HEK293 (cell line): ENCODE data around the gene PIK3R5.

Experiments
- CTCF ChIA-PET: fragments of 350-600 bp; formaldehyde crosslinking; extraction: SDS; loops from one replicate; lab custom pipeline; 2021; ENCODE audit warnings: antibody characterized with exemption; lab: Yijun Ruan, JAX
- POLR2A ChIA-PET: fragments of 300-600 bp; formaldehyde crosslinking; extraction: SDS; loops from one replicate; lab custom pipeline; 2020; ENCODE audit warnings: antibody characterized with exemption, inconsistent platforms; lab: Yijun Ruan, JAX
- H3K27ac ChIP-seq: fragments of 200-500 bp; sonication (Bioruptor generic); 2 replicates; pipeline ENCODE4 v1.5.1; 2014; ENCODE audit warnings: low read depth, low read length, control low read depth, inconsistent platforms; ENCODE audit errors: extremely low read depth
- H3K36me3 ChIP-seq, 2 experiments: fragments of 200-500 bp in 1 of 2; sonication (Bioruptor generic) in 1 of 2; 1 replicate in 1 of 2; 2 replicates in 1 of 2; pipeline ENCODE4 v1.5.1; 2014 to 2017; ENCODE audit warnings: inconsistent platforms in 2 of 2, low read length in 2 of 2; ENCODE audit not compliant: control insufficient read depth in 2 of 2, insufficient read depth in 1 of 2
- H3K4me1 ChIP-seq: fragments of 200-500 bp; sonication (Bioruptor generic); 2 replicates; pipeline ENCODE4 v1.5.1; 2014; ENCODE audit warnings: mild to moderate bottlenecking, low read length, inconsistent platforms; ENCODE audit not compliant: control insufficient read depth, insufficient read depth
- H3K4me3 ChIP-seq: 2 replicates; pipeline ENCODE4 v1.5.1; 2011; ENCODE audit warnings: low read depth, mild to moderate bottlenecking, control low read depth, low read length, moderate library complexity
- H3K9me3 ChIP-seq: fragments of 200-500 bp; sonication (Bioruptor generic); 2 replicates; pipeline ENCODE4 v1.5.1; 2014; ENCODE audit warnings: low read depth, low read length, inconsistent platforms; ENCODE audit not compliant: control insufficient read depth, insufficient read depth
- GFI1B ChIP-seq: fragments of 450-650 bp; formaldehyde crosslinking; IDR thresholded peaks from 2 replicates; pipeline ENCODE4 v1.5.1; 2016; ENCODE audit warnings: missing biosample characterization, missing genetic modification characterization
- GLI4 ChIP-seq: fragments of 450-650 bp; formaldehyde crosslinking; IDR thresholded peaks from 2 replicates; pipeline ENCODE4 v1.5.1; 2016; ENCODE audit warnings: missing biosample characterization, missing genetic modification characterization
- IKZF3 ChIP-seq: fragments of 450-650 bp; IDR thresholded peaks from 2 replicates; pipeline ENCODE4 v1.5.0; 2018; ENCODE audit warnings: missing biosample characterization, mild to moderate bottlenecking, missing genetic modification characterization, moderate library complexity
- OVOL3 ChIP-seq: fragments of 450-650 bp; formaldehyde crosslinking; IDR thresholded peaks from 2 replicates; pipeline ENCODE4 v1.5.1; 2016; ENCODE audit warnings: missing biosample characterization, missing genetic modification characterization
- RBAK ChIP-seq: fragments of 450-650 bp; formaldehyde crosslinking; IDR thresholded peaks from 2 replicates; pipeline ENCODE4 v1.5.1; 2016; ENCODE audit warnings: missing biosample characterization, missing genetic modification characterization
- REPIN1 ChIP-seq: fragments of 450-650 bp; formaldehyde crosslinking; IDR thresholded peaks from 2 replicates; pipeline ENCODE4 v1.5.1; 2017; ENCODE audit warnings: missing biosample characterization, missing genetic modification characterization, low read depth
- SETDB1 ChIP-seq: IDR thresholded peaks from one replicate; pipeline ENCODE4 v1.6.1; 2017; ENCODE audit warnings: mild to moderate bottlenecking, low read length, moderate library complexity, mixed read lengths; ENCODE audit not compliant: insufficient read length
- SP2 ChIP-seq: fragments of 450-650 bp; formaldehyde crosslinking; IDR thresholded peaks from 2 replicates; pipeline ENCODE4 v1.5.1; 2016; ENCODE audit warnings: missing biosample characterization, missing genetic modification characterization
- SP7 ChIP-seq: fragments of 450-650 bp; formaldehyde crosslinking; IDR thresholded peaks from 2 replicates; pipeline ENCODE4 v1.5.1; 2016; ENCODE audit warnings: missing biosample characterization, missing genetic modification characterization
- WT1 ChIP-seq: fragments of 450-650 bp; formaldehyde crosslinking; IDR thresholded peaks from 2 replicates; pipeline ENCODE4 v1.5.1; 2016; ENCODE audit warnings: missing biosample characterization, missing genetic modification characterization
- ZBTB7A ChIP-seq: fragments of 450-650 bp; formaldehyde crosslinking; IDR thresholded peaks from 2 replicates; pipeline ENCODE4 v1.5.1; 2016; ENCODE audit warnings: low read depth, missing biosample characterization, missing genetic modification characterization
- ZFP3 ChIP-seq: fragments of 450-650 bp; formaldehyde crosslinking; IDR thresholded peaks from 2 replicates; pipeline ENCODE4 v1.5.1; 2016; ENCODE audit warnings: low read depth, missing biosample characterization, missing genetic modification characterization
- ZNF10 ChIP-seq: fragments of 450-650 bp; formaldehyde crosslinking; IDR thresholded peaks from 2 replicates; pipeline ENCODE4 v1.5.1; 2017; ENCODE audit warnings: missing biosample characterization, missing genetic modification characterization
- ZNF133 ChIP-seq: fragments of 450-650 bp; formaldehyde crosslinking; IDR thresholded peaks from 2 replicates; pipeline ENCODE4 v1.5.1; 2016; ENCODE audit warnings: missing biosample characterization, missing genetic modification characterization
- ZNF16 ChIP-seq: fragments of 450-650 bp; formaldehyde crosslinking; IDR thresholded peaks from 2 replicates; pipeline ENCODE4 v1.5.1; 2016; ENCODE audit warnings: low read depth, missing biosample characterization, missing genetic modification characterization
- ZNF24 ChIP-seq: fragments of 450-650 bp; formaldehyde crosslinking; IDR thresholded peaks from 2 replicates; pipeline ENCODE4 v1.5.1; 2016; ENCODE audit warnings: missing biosample characterization, missing genetic modification characterization
- ZNF274 ChIP-seq, 2 experiments: fragments of 200-500 bp in 1 of 2; fragments of 450-650 bp in 1 of 2; sonication (Bioruptor generic) in 1 of 2; formaldehyde crosslinking in 1 of 2; IDR thresholded peaks; 2 replicates each; pipeline versions ENCODE4 v1.5.1 to v1.6.1; 2014 to 2016; ENCODE audit warnings: borderline replicate concordance in 1 of 2, inconsistent platforms in 1 of 2, low read length in 1 of 2, missing biosample characterization in 1 of 2, missing genetic modification characterization in 1 of 2
- ZNF311 ChIP-seq: fragments of 450-650 bp; formaldehyde crosslinking; IDR thresholded peaks from 2 replicates; pipeline ENCODE4 v1.5.1; 2017; ENCODE audit warnings: missing biosample characterization, missing genetic modification characterization, borderline replicate concordance
- ZNF366 ChIP-seq: fragments of 450-650 bp; formaldehyde crosslinking; conservative IDR thresholded peaks from 2 replicates; pipeline ENCODE4 v1.5.1; 2016; ENCODE audit warnings: missing biosample characterization, missing genetic modification characterization
- ZNF391 ChIP-seq: fragments of 450-650 bp; formaldehyde crosslinking; IDR thresholded peaks from 2 replicates; pipeline ENCODE4 v1.5.1; 2016; ENCODE audit warnings: low read depth, missing biosample characterization, missing genetic modification characterization, borderline replicate concordance
- ZNF521 ChIP-seq: fragments of 450-650 bp; formaldehyde crosslinking; IDR thresholded peaks from 2 replicates; pipeline ENCODE4 v1.5.1; 2017; ENCODE audit warnings: missing biosample characterization, mild to moderate bottlenecking, missing genetic modification characterization
- ZNF530 ChIP-seq: fragments of 450-650 bp; formaldehyde crosslinking; IDR thresholded peaks from 2 replicates; pipeline ENCODE4 v1.5.1; 2016; ENCODE audit warnings: low read depth, missing biosample characterization, missing genetic modification characterization
- ZNF544 ChIP-seq: fragments of 450-650 bp; formaldehyde crosslinking; IDR thresholded peaks from 2 replicates; pipeline ENCODE4 v1.5.0; 2017; ENCODE audit warnings: missing biosample characterization, missing genetic modification characterization
- ZNF548 ChIP-seq: fragments of 450-650 bp; formaldehyde crosslinking; IDR thresholded peaks from 2 replicates; pipeline ENCODE4 v1.5.1; 2016; ENCODE audit warnings: missing biosample characterization, missing genetic modification characterization
- ZNF624 ChIP-seq: fragments of 450-650 bp; formaldehyde crosslinking; IDR thresholded peaks from 2 replicates; pipeline ENCODE4 v1.5.1; 2017; ENCODE audit warnings: missing biosample characterization, missing genetic modification characterization
- ZNF768 ChIP-seq: fragments of 450-650 bp; formaldehyde crosslinking; IDR thresholded peaks from 2 replicates; pipeline ENCODE4 v1.5.1; 2018; ENCODE audit warnings: missing biosample characterization, mild to moderate bottlenecking, missing genetic modification characterization
- TF ChIP-seq, protein P1 (sequence below): fragments of 450-650 bp; formaldehyde crosslinking; IDR thresholded peaks from 2 replicates; pipeline ENCODE4 v1.5.1; 2016; ENCODE audit warnings: missing biosample characterization, missing genetic modification characterization
- TF ChIP-seq, protein P2 (sequence below): fragments of 450-650 bp; formaldehyde crosslinking; IDR thresholded peaks from 2 replicates; pipeline ENCODE4 v1.5.1; 2016; ENCODE audit warnings: missing biosample characterization, missing genetic modification characterization, low read depth

Gene PIK3R5

DNA sequence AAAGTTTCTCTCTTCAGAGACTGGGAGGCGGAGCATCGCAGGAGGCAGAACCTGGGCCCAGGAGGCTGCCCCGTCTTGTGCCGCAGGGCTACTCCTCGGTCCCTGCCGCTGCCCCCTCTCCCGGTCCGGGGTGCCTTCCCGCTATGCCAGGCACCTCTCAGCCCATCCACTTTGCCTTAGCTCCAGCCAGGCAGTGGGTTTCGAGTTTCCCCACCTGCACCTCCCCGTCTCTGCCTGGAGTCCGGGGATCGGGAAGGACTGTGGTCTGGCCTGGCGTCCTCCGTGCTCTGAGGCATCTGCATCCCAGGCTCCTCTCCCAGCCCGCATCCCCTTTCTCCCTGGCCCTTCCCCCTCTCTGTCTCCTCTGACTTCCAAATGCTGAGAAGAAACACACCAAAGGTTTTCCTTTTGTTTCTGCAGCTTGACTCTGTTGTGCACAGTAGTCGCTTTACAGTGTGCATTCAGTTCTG is 71.3 kb downstream of the PIK3R5 start (continued):
- TF ChIP-seq ZNF24, result no peak
- TF ChIP-seq ZNF391 (tag by site-specific recombination), result no peak
- no peak for TF ChIP-seq ZNF311 (tag by site-specific recombination)

DNA sequence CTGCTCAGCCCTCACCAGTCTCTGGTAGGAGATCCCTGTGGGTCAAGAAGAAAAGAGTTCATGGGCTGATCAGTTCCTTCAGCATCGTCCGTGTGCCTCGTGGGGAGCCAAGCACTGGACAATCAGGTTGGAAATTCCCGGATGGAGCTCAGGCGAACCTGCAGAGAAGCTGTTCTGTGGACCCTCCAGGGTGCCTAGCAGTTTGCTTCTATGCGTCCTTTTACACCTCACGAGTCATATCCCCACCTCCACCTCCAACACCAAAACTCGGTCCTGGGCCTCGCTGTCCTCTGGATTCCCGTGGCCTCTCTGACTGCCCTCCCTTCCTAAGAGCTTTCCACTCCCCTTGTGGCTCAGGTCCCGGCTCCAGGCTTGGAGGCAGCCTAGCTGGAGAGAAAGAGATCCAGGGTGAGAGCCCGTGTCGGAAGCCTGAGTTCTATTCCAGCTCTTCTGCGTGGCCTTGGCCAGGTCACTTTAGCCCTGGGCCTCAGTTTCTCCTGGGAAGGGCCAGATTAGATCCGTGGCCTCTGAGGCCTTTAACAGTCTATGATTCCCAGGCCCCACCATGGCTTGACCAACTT is 71.8 kb downstream of the PIK3R5 start:
- ChIA-PET POLR2A (no interaction called here), CTCF (interaction anchor here (0.6 to 3.0 kb wide), 10 partner anchors 15 to 484 kb away, joined by 3 to 19 read pairs (median 4); no protein-coding TSS in a partner anchor)
- Histone ChIP-seq H3K27ac (no peak overlapping the region), H3K4me3 (no peak overlapping the region), H3K9me3 (no peaks in the 10 kb centered on the region), H3K36me3 (no peaks in the 10 kb centered on the region), H3K4me1 (no peaks in the 10 kb centered on the region)
- TF ChIP-seq, protein P1, sequence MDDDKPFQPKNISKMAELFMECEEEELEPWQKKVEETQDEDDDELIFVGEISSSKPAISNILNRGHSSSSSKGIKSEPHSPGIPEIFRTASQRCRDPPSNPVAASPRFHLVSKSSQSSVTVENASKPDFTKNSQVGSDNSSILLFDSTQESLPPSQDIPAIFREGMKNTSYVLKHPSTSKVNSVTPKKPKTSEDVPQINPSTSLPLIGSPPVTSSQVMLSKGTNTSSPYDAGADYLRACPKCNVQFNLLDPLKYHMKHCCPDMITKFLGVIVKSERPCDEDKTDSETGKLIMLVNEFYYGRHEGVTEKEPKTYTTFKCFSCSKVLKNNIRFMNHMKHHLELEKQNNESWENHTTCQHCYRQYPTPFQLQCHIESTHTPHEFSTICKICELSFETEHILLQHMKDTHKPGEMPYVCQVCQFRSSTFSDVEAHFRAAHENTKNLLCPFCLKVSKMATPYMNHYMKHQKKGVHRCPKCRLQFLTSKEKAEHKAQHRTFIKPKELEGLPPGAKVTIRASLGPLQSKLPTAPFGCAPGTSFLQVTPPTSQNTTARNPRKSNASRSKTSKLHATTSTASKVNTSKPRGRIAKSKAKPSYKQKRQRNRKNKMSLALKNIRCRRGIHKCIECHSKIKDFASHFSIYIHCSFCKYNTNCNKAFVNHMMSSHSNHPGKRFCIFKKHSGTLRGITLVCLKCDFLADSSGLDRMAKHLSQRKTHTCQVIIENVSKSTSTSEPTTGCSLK, result no peak
- TF ChIP-seq GLI4 (tag by site-specific recombination) (no peak), REPIN1 (tag by site-specific recombination) (no peak), SETDB1 (no peak), IKZF3 (no peak), GFI1B (tag by site-specific recombination) (no peak), ZNF548 (tag by site-specific recombination) (no peak), SP2 (tag by site-specific recombination) (no peak), WT1 (tag by site-specific recombination) (no peak), ZBTB7A (no peak)

DNA sequence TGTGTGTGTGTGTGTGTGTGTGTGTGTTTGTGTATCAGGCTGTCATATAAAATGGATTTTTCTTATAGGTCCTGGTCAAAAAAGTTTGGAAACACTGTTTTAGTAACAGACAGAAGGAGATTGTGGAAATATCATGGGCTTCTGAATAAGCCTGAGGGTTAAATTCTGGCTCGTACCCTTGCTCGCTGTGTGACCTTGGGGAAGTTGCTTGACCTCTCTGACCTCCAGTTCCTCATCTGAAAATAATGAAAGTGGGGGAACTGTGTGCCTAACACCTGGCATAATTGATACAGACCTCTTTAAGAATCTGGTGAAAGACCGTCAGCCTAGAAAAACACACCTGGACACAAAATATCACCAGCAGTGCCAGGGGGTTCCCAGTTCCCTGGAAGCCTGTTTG is 72.4 kb downstream of the PIK3R5 start:
- no peaks in the 10 kb centered on the region for H3K36me3 ChIP-seq
- ChIA-PET CTCF (interaction anchor here (0.6 to 2.3 kb wide), 6 partner anchors 8 to 834 kb away, joined by 3 to 9 read pairs (median 4); no protein-coding TSS in a partner anchor), POLR2A (no interaction called here)
- no peaks in the 10 kb centered on the region for H3K9me3 ChIP-seq
- H3K4me1 ChIP-seq, result no peaks in the 10 kb centered on the region
- no peak overlapping the region for H3K27ac ChIP-seq
- H3K4me3 ChIP-seq, result no peak overlapping the region
- no peak for TF ChIP-seq RBAK (tag by site-specific recombination)
- no peak for TF ChIP-seq ZFP3 (tag by site-specific recombination)
- TF ChIP-seq OVOL3 (tag by site-specific recombination), result no peak
- TF ChIP-seq ZNF768 (tag by site-specific recombination), result peak; percentile 72; the same call in 1 of the 2 replicates
- no peak for TF ChIP-seq ZNF530 (tag by site-specific recombination)
- TF ChIP-seq ZNF16, result no peak
- TF ChIP-seq ZNF624 (tag by site-specific recombination), result no peak
- TF ChIP-seq, all 188 proteins: peak for 1

DNA sequence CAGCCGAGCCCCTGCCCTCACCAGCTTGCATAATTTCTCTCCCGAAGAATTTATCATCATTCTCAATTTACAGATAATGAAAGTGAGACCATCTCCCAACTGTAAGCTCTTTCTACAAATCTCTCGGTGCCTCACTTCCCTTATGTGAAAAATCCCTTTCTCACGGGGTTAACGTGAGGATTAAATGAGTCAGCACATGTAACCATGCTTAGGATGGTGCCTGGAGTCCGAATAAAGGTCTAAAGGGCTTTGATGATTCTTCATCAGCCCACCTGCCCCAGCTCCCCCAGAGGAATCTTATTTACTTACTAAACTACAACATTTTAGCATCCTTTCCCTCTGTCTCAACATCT is 73.2 kb downstream of the PIK3R5 start:
- Histone ChIP-seq H3K4me3 (no peak overlapping the region), H3K36me3 (no peaks in the 10 kb centered on the region), H3K27ac (no peak overlapping the region), H3K9me3 (no peaks in the 10 kb centered on the region), H3K4me1 (no peaks in the 10 kb centered on the region)
- CTCF ChIA-PET, result interaction anchor here (0.6 to 2.3 kb wide), 3 partner anchors 9 to 109 kb away, joined by 3 to 9 read pairs (median 4); no protein-coding TSS in a partner anchor
- POLR2A ChIA-PET, result no interaction called here
- TF ChIP-seq ZNF544 (tag by site-specific recombination) (no peak), SP7 (no peak), ZFP3 (tag by site-specific recombination) (no peak), ZNF133 (tag by site-specific recombination) (no peak), ZNF274 (IDR thresholded peaks at IDR 0.05; ENCODE audit: low read length) (no peak), ZNF274 (tag by site-specific recombination; IDR thresholded peaks at IDR 0.05; ENCODE audit: borderline replicate concordance) (no peak), ZNF10 (tag by site-specific recombination) (no peak), ZNF366 (no peak), ZNF521 (tag by site-specific recombination) (no peak)
- TF ChIP-seq, protein P2, sequence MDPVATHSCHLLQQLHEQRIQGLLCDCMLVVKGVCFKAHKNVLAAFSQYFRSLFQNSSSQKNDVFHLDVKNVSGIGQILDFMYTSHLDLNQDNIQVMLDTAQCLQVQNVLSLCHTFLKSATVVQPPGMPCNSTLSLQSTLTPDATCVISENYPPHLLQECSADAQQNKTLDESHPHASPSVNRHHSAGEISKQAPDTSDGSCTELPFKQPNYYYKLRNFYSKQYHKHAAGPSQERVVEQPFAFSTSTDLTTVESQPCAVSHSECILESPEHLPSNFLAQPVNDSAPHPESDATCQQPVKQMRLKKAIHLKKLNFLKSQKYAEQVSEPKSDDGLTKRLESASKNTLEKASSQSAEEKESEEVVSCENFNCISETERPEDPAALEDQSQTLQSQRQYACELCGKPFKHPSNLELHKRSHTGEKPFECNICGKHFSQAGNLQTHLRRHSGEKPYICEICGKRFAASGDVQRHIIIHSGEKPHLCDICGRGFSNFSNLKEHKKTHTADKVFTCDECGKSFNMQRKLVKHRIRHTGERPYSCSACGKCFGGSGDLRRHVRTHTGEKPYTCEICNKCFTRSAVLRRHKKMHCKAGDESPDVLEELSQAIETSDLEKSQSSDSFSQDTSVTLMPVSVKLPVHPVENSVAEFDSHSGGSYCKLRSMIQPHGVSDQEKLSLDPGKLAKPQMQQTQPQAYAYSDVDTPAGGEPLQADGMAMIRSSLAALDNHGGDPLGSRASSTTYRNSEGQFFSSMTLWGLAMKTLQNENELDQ, result no peak
